ENCODE results near the gene CALHM4.

GRCh38 chr6:116535109-116535508 lies 18.4 kb upstream of the CALHM4 start:
- TF ChIP-seq RAD21 (IDR thresholded peaks at IDR 0.05; ENCODE audit: low read length) (no peak), POLR2A (IDR thresholded peaks at IDR 0.05; ENCODE audit: low read depth, low read length) (no peak), CTCF (conservative IDR thresholded peaks at IDR 0.05; ENCODE audit: low read depth, low read length) (no peak), NFE2L2 (IDR thresholded peaks at IDR 0.05; ENCODE audit: low read depth, low read length) (no peak), ELK1 (IDR thresholded peaks at IDR 0.05; ENCODE audit: borderline replicate concordance, low read depth, low read length) (no peak), FOS (IDR thresholded peaks at IDR 0.05; ENCODE audit: low read depth, low read length) (no peak)
